HepG2 (cell line): ENCODE results near the gene RCBTB1. TPM values are rescaled to one million over a fixed set of nuclear protein-coding genes. Genes with fewer than 3 reads are reported as not detected.

Experiments
- ATAC-seq: fragments of 200-7000 bp; cut with Tn5 transposase; 3 replicates; pipeline ENCODE4 v1.9.1; 2020; ENCODE audit warnings: mild to moderate bottlenecking, moderate library complexity
- BruUV-seq: library from RNA; stranded (reverse); fragments of 400-500 nt; replicated peaks from 2 replicates; lab custom pipeline; 2021; lab: Mats Ljungman, UMichigan
- CTCF ChIA-PET: fragments of 300-600 bp; formaldehyde crosslinking; extraction: SDS; loops from one replicate; lab custom pipeline; 2021; ENCODE audit warnings: low total read pairs, inconsistent platforms, low intra/inter-chr PET ratio; lab: Yijun Ruan, JAX
- POLR2A ChIA-PET: fragments of 350-600 bp; sonication (Branson Sonifier 250); formaldehyde crosslinking; loops from one replicate; lab custom pipeline; 2020; ENCODE audit warnings: antibody characterized with exemption, inconsistent platforms; lab: Yijun Ruan, JAX
- DNase-seq: peaks from one replicate; pipeline ENCODE4 v3.0.0-alpha.2; 2015; ENCODE audit warnings: low spot score
- FAIRE-seq: peaks from 3 replicates; lab custom pipeline; 2011; peaks lifted over from hg19 to GRCh38; lab: Jason Lieb, UNC
- H2AFZ ChIP-seq: one replicate; pipeline ENCODE4 v1.6.1; 2011; ENCODE audit warnings: low read length, inconsistent platforms
- H3K27ac ChIP-seq: fragments of 300-600 bp; 3 replicates; pipeline ENCODE4 v1.8.0; 2011; ENCODE audit warnings: mixed run types, mild to moderate bottlenecking, mixed read lengths, low read length, inconsistent platforms; ENCODE audit not compliant: insufficient read depth; ENCODE audit errors: extremely low read length
- H3K27me3 ChIP-seq, 2 experiments: fragments of 200-600 bp in 1 of 2; 2 replicates in 1 of 2; 3 replicates in 1 of 2; pipeline versions ENCODE4 v1.6.0 to v1.8.0; 2011; ENCODE audit warnings: low read length in 2 of 2, mild to moderate bottlenecking in 2 of 2, moderate library complexity in 2 of 2, inconsistent platforms in 1 of 2; ENCODE audit not compliant: insufficient read depth in 2 of 2, control insufficient read depth in 1 of 2
- H3K36me3 ChIP-seq, 2 experiments: fragments of 200-600 bp in 1 of 2; replicated peaks in 1 of 2; 2 replicates in 1 of 2; 3 replicates in 1 of 2; pipeline versions ENCODE4 v1.5.1 to v1.8.0; 2011; ENCODE audit warnings: low read length in 2 of 2, inconsistent platforms in 1 of 2; ENCODE audit not compliant: insufficient read depth in 2 of 2, control insufficient read depth in 1 of 2
- H3K4me1 ChIP-seq: 2 replicates; pipeline ENCODE4 v1.5.1; 2012; ENCODE audit warnings: low read length, inconsistent platforms; ENCODE audit not compliant: insufficient read depth
- H3K4me2 ChIP-seq: 2 replicates; pipeline ENCODE4 v1.6.0; 2011; ENCODE audit warnings: low read depth, low read length, inconsistent platforms
- H3K4me3 ChIP-seq, 3 experiments: fragments of 200-600 bp in 1 of 3; sonication (generic), shearing (Covaris generic) in 1 of 3; replicated peaks in 1 of 3; 2 replicates each; pipeline ENCODE4 v1.5.1; 2011 to 2016; ENCODE audit warnings: low read length in 3 of 3, inconsistent platforms in 2 of 3, low read depth in 2 of 3, mild to moderate bottlenecking in 2 of 3, control low read depth in 1 of 3, mixed read lengths in 1 of 3; ENCODE audit not compliant: insufficient read depth in 1 of 3
- H3K79me2 ChIP-seq: one replicate; pipeline ENCODE4 v1.6.1; 2011; ENCODE audit warnings: low read length, inconsistent platforms; ENCODE audit not compliant: insufficient read depth
- H3K9ac ChIP-seq: 2 replicates; pipeline ENCODE4 v1.6.0; 2011; ENCODE audit warnings: mild to moderate bottlenecking, low read depth, low read length, inconsistent platforms; ENCODE audit not compliant: insufficient read depth
- H3K9me3 ChIP-seq: 2 replicates; pipeline ENCODE4 v1.5.1; 2012; ENCODE audit warnings: mild to moderate bottlenecking, low read length
- H4K20me1 ChIP-seq: 2 replicates; pipeline ENCODE4 v1.6.0; 2011; ENCODE audit warnings: inconsistent platforms, mild to moderate bottlenecking, low read length, moderate library complexity; ENCODE audit not compliant: insufficient read depth
- ATF3 ChIP-seq: sonication (generic); formaldehyde crosslinking; IDR thresholded peaks from 2 replicates; pipeline ENCODE4 v1.4.0; 2020; ENCODE audit warnings: missing genetic modification reagents
- CREM ChIP-seq, 2 experiments: sonication (generic) in 1 of 2; formaldehyde crosslinking in 1 of 2; IDR thresholded peaks; 2 replicates each; pipeline versions ENCODE4 v1.4.0 to v1.6.1; 2016 to 2020; ENCODE audit warnings: antibody characterized with exemption in 1 of 2, mild to moderate bottlenecking in 1 of 2, missing genetic modification reagents in 1 of 2
- EHMT2 ChIP-seq: fragments of 200-600 bp; sonication (generic); IDR thresholded peaks from 2 replicates; pipeline ENCODE4 v1.7.0; 2017; ENCODE audit warnings: antibody characterized with exemption, low read depth, low read length, borderline replicate concordance
- HOXD1 ChIP-seq: sonication (generic); formaldehyde crosslinking; IDR thresholded peaks from 2 replicates; pipeline ENCODE4 v1.5.0; 2020; ENCODE audit warnings: missing genetic modification reagents
- IRF2 ChIP-seq: IDR thresholded peaks from 2 replicates; pipeline ENCODE4 v1.6.1; 2018; ENCODE audit warnings: missing genetic modification reagents, missing compliant biosample characterization
- NR1H2 ChIP-seq: sonication (generic); formaldehyde crosslinking; IDR thresholded peaks from 2 replicates; pipeline ENCODE4 v1.8.1; 2022; ENCODE audit warnings: low read depth, missing genetic modification reagents, borderline replicate concordance
- POLR2A ChIP-seq, 2 experiments: IDR thresholded peaks; 2 replicates each; pipeline ENCODE4 v1.6.1; 2011; ENCODE audit warnings: low read depth in 2 of 2, low read length in 2 of 2, mild to moderate bottlenecking in 1 of 2, moderate library complexity in 1 of 2; ENCODE audit not compliant: insufficient read depth in 1 of 2
- SIN3A ChIP-seq: IDR thresholded peaks from 2 replicates; pipeline ENCODE4 v1.6.1; 2011; ENCODE audit warnings: low read depth, mild to moderate bottlenecking, control low read depth, low read length, borderline replicate concordance
- SNAI1 ChIP-seq: sonication (generic); formaldehyde crosslinking; IDR thresholded peaks from 2 replicates; pipeline ENCODE4 v1.5.0; 2020; ENCODE audit warnings: mild to moderate bottlenecking, missing genetic modification reagents, borderline replicate concordance
- TCF7 ChIP-seq: sonication (generic); IDR thresholded peaks from 2 replicates; pipeline ENCODE4 v1.6.1; 2016; ENCODE audit warnings: antibody characterized with exemption, low read depth
- ZNF652 ChIP-seq: IDR thresholded peaks from 2 replicates; pipeline ENCODE4 v1.6.1; 2016; ENCODE audit warnings: low read depth, borderline replicate concordance
- ZNF7 ChIP-seq: IDR thresholded peaks from 2 replicates; pipeline ENCODE4 v1.6.1; 2016; ENCODE audit warnings: missing biosample characterization, missing genetic modification reagents
- ZNF781 ChIP-seq: sonication (generic); formaldehyde crosslinking; IDR thresholded peaks from 2 replicates; pipeline ENCODE4 v1.5.1; 2020; ENCODE audit warnings: borderline replicate concordance, mild to moderate bottlenecking, missing genetic modification reagents; ENCODE audit errors: not compliant biosample characterization
- ZNF782 ChIP-seq: sonication (generic); formaldehyde crosslinking; IDR thresholded peaks from 2 replicates; pipeline ENCODE4 v1.4.0; 2020; ENCODE audit warnings: missing genetic modification reagents, mild to moderate bottlenecking, borderline replicate concordance
- ZNF788 ChIP-seq: sonication (generic); formaldehyde crosslinking; IDR thresholded peaks from 2 replicates; pipeline ENCODE4 v1.5.0; 2020; ENCODE audit warnings: mild to moderate bottlenecking, missing genetic modification reagents, borderline replicate concordance
- WGBS: methylation state at CpG from one replicate; pipeline ENCODE4 v1.1.6; 2017; ENCODE audit warnings: low lambda C conversion rate; 5-methylcytosine and 5-hydroxymethylcytosine counted together
- in situ Hi-C: cut with HindIII; loops from 2 replicates; pipeline ENCODE4 v1.10.0; 2017; ENCODE audit warnings: low pct_unique_long_range_greater_than_20kb; ENCODE audit not compliant: extremely low pct_ligation_motif_present
- intact Hi-C: fragments of 100-400 bp; cut with micrococcal nuclease; formaldehyde crosslinking; loops from one replicate; pipeline ENCODE4 v1.10.0; 2022; ENCODE audit not compliant: unreplicated experiment
- polyA plus RNA-seq, 8 experiments: library from polyadenylated mRNA; depleted of rRNA in 3 of 8; stranded (reverse) in 7 of 8; unstranded in 1 of 8; fragments of >200 nt; fragmentation: Illumina TruSeq in 4 of 8; extraction: Trizol in 4 of 8; gene quantifications; 2 replicates each; pipeline versions ENCODE4 v1.2.1 to v1.2.3, GENCODE V29; 2011 to 2016; ENCODE audit warnings: low read depth in 4 of 8, missing spikeins in 1 of 8, mixed read lengths in 1 of 8; ENCODE audit not compliant: insufficient read depth in 1 of 8
- total RNA-seq, 5 experiments: library from RNA; depleted of rRNA; stranded (reverse); fragments of >200 nt; fragmentation: Illumina TruSeq; extraction: Trizol; gene quantifications; 2 replicates each; pipeline ENCODE4 v1.2.3, GENCODE V29; 2016; ENCODE audit warnings: low read depth in 1 of 5
- TF ChIP-seq, protein P1 (sequence below): sonication (generic); formaldehyde crosslinking; IDR thresholded peaks from 2 replicates; pipeline ENCODE4 v1.5.1; 2020; ENCODE audit warnings: missing genetic modification reagents, mild to moderate bottlenecking, borderline replicate concordance
- TF ChIP-seq, protein P2 (sequence below): sonication (generic); formaldehyde crosslinking; IDR thresholded peaks from 2 replicates; pipeline ENCODE4 v1.4.0; 2020; ENCODE audit warnings: missing genetic modification reagents, borderline replicate concordance
- TF ChIP-seq, protein P3 (sequence below): sonication (generic); formaldehyde crosslinking; IDR thresholded peaks from 2 replicates; pipeline ENCODE4 v1.8.1; 2023; ENCODE audit warnings: mild to moderate bottlenecking, moderate library complexity, missing genetic modification reagents

Gene RCBTB1
- total and polyA plus RNA-seq, 2 of the 13 experiments (the other 11 are each of a cell fraction or from before 2014, with no cell fraction given): 13.4 to 21.6 TPM

- no TSS peak for BruUV-seq
- TF ChIP-seq ZNF782 (CRISPR knock-in tag) (no peak), IRF2 (CRISPR knock-in tag) (no peak), EHMT2 (no peak), ZNF788 (no peak), HOXD1 (no peak), SNAI1 (CRISPR knock-in tag) (no peak), CREM (IDR thresholded peaks at IDR 0.05) (no peak), CREM (CRISPR knock-in tag; IDR thresholded peaks at IDR 0.05) (no peak), ZNF652 (no peak), ZNF7 (CRISPR knock-in tag) (no peak), SIN3A (no peak), ZNF781 (CRISPR knock-in tag) (no peak), POLR2A (IDR thresholded peaks at IDR 0.05; ENCODE audit: insufficient read depth in 1 of 2, low read depth in 2 of 2, low read length in 2 of 2) (no peak), ATF3 (CRISPR knock-in tag) (no peak), TCF7 (no peak), NR1H2 (CRISPR knock-in tag) (no peak)
- TF ChIP-seq, protein P1, sequence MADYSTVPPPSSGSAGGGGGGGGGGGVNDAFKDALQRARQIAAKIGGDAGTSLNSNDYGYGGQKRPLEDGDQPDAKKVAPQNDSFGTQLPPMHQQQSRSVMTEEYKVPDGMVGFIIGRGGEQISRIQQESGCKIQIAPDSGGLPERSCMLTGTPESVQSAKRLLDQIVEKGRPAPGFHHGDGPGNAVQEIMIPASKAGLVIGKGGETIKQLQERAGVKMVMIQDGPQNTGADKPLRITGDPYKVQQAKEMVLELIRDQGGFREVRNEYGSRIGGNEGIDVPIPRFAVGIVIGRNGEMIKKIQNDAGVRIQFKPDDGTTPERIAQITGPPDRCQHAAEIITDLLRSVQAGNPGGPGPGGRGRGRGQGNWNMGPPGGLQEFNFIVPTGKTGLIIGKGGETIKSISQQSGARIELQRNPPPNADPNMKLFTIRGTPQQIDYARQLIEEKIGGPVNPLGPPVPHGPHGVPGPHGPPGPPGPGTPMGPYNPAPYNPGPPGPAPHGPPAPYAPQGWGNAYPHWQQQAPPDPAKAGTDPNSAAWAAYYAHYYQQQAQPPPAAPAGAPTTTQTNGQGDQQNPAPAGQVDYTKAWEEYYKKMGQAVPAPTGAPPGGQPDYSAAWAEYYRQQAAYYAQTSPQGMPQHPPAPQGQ: no peak
- TF ChIP-seq, protein P2, sequence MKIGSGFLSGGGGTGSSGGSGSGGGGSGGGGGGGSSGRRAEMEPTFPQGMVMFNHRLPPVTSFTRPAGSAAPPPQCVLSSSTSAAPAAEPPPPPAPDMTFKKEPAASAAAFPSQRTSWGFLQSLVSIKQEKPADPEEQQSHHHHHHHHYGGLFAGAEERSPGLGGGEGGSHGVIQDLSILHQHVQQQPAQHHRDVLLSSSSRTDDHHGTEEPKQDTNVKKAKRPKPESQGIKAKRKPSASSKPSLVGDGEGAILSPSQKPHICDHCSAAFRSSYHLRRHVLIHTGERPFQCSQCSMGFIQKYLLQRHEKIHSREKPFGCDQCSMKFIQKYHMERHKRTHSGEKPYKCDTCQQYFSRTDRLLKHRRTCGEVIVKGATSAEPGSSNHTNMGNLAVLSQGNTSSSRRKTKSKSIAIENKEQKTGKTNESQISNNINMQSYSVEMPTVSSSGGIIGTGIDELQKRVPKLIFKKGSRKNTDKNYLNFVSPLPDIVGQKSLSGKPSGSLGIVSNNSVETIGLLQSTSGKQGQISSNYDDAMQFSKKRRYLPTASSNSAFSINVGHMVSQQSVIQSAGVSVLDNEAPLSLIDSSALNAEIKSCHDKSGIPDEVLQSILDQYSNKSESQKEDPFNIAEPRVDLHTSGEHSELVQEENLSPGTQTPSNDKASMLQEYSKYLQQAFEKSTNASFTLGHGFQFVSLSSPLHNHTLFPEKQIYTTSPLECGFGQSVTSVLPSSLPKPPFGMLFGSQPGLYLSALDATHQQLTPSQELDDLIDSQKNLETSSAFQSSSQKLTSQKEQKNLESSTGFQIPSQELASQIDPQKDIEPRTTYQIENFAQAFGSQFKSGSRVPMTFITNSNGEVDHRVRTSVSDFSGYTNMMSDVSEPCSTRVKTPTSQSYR (CRISPR knock-in tag): no peak
- TF ChIP-seq, protein P3, sequence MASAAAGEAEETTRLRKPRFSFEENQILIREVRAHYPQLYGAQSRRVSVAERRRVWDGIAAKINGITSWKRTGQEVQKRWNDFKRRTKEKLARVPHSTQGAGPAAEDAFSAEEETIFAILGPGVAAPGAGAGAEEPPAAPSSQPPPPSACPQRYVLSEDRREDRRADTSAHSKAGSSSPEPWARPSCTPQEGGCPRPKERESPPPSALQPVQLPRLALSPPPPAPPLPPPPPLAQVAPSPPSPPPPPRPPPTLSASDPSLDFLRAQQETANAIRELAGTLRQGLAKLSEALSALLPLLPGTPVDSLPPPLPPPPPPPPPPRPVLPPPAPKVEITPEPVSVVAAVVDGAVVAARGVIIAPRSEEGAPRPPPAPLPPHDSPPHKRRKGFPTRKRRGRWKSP (CRISPR knock-in tag): no peak
- TF ChIP-seq, all 625 proteins: peak for 0
- Histone ChIP-seq H2AFZ (no peak overlapping the region), H3K9me3 (no peaks in the 10 kb centered on the region), H3K36me3 (peaks cover 2 to 7% of the 10 kb centered on the region in 2 experiments; a peak in 3 of 5 replicates), H3K4me2 (no peak overlapping the region), H4K20me1 (no peaks in the 10 kb centered on the region), H3K4me3 (no peak overlapping the region), H3K79me2 (no peaks in the 10 kb centered on the region), H3K27me3 (no peaks in the 10 kb centered on the region), H3K9ac (no peak overlapping the region), H3K27ac (no peak overlapping the region), H3K4me1 (no peaks in the 10 kb centered on the region)
- no peak for DNase-seq
- no peak for FAIRE-seq
- ChIA-PET CTCF (no interaction called here), POLR2A (no interaction called here)
- intact Hi-C loops (no loop called here), in situ Hi-C loops (no loop called here)
- no peak for ATAC-seq
- WGBS: 86% methylated on average over 2 of the region's 2 CpGs
Observed at GRCh38 chr13:49512578-49512977, 72.8 kb downstream of the RCBTB1 start.
